ENCODE measurements around the gene FMN1.

Gene FMN1

DNA sequence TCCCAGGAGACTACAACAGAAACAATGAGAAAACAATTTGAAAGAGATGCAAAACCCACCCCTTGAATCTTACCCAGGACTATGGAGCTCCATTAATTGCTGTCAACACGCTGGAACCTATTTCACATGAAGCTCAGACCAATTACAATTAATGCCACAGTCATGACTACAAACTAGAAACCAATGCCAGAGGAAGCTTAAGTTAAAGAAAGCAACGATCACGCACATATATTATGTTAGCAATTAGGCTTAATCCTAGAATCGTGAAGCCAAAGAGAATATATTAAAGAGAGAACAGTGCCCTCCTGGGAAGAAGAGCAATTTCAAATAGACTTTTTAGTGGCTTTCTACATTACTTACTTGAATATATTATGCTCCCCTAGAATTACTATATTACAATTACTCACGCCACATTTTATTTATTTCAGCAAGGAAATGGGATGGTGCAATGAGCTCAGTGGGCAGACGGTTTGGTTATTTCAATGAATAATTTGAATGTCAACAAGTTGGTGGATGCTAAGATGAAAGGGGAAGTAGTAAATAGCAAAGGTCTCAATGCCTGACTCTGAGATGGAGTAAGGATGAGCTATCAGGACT is 351.2 kb downstream of the FMN1 start:
- POLR2A ChIA-PET: no interaction called here
- no peak for TF ChIP-seq FOXM1 (IDR thresholded peaks at IDR 0.05; ENCODE audit: borderline replicate concordance)
- TF ChIP-seq ZNF384 (IDR thresholded peaks at IDR 0.05): no peak
- TF ChIP-seq ARNT (IDR thresholded peaks at IDR 0.05): no peak
- TF ChIP-seq SP1 (IDR thresholded peaks at IDR 0.05): no peak
- no peak for TF ChIP-seq FOXA1 (IDR thresholded peaks at IDR 0.05)
- TF ChIP-seq CTBP1 (IDR thresholded peaks at IDR 0.05; ENCODE audit: borderline replicate concordance): no peak
- TF ChIP-seq ELF4 (IDR thresholded peaks at IDR 0.05): no peak
- TF ChIP-seq, protein P1, sequence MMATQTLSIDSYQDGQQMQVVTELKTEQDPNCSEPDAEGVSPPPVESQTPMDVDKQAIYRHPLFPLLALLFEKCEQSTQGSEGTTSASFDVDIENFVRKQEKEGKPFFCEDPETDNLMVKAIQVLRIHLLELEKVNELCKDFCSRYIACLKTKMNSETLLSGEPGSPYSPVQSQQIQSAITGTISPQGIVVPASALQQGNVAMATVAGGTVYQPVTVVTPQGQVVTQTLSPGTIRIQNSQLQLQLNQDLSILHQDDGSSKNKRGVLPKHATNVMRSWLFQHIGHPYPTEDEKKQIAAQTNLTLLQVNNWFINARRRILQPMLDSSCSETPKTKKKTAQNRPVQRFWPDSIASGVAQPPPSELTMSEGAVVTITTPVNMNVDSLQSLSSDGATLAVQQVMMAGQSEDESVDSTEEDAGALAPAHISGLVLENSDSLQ (IDR thresholded peaks at IDR 0.05): no peak
- TF ChIP-seq LEF1 (IDR thresholded peaks at IDR 0.05; ENCODE audit: borderline replicate concordance): no peak
- TF ChIP-seq FOXK2 (IDR thresholded peaks at IDR 0.05): no peak
- no peak for TF ChIP-seq SUZ12 (IDR thresholded peaks at IDR 0.05)
- TF ChIP-seq L3MBTL2 (conservative IDR thresholded peaks at IDR 0.05): no peak
- DNase-seq (ENCODE audit: extremely low spot score): no peak
- CTCF ChIA-PET: interaction anchor here (0.6 to 1.6 kb wide), 12 partner anchors 8 to 181 kb away, joined by 3 to 7 read pairs (median 3); no protein-coding TSS in a partner anchor

DNA sequence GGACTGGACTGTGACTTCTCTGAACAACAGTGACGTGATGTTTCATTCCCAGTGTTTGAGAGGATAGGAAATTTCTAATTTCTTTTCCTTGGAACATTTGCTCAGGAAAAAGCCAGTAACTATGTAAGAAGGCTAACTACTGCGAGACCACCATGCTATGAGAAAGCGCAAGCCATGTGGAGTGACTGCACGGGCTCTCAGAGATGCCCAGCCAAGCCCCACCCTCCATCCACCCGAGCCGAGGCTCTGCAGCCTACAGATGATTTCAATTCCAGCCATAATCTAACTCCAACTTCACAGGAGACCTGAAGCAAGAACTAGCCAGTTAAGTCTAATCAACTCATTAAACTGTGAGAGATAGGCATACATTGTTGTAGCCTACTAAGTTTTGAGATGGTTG is 352.4 kb downstream of the FMN1 start:
- CTCF ChIA-PET: interaction anchor here (0.6 to 1.2 kb wide), 2 partner anchors 9 to 23 kb away, joined by 3 read pairs; no protein-coding TSS in a partner anchor
- no peak for DNase-seq (ENCODE audit: extremely low spot score)
- no peak for TF ChIP-seq L3MBTL2 (conservative IDR thresholded peaks at IDR 0.05)
- TF ChIP-seq TARDBP (IDR thresholded peaks at IDR 0.05): no peak
- TF ChIP-seq FOXM1 (IDR thresholded peaks at IDR 0.05; ENCODE audit: borderline replicate concordance): no peak
- TF ChIP-seq SP1 (IDR thresholded peaks at IDR 0.05): no peak
- no peak for TF ChIP-seq HDGF (IDR thresholded peaks at IDR 0.05; ENCODE audit: borderline replicate concordance)
- POLR2A ChIA-PET: no interaction called here

DNA sequence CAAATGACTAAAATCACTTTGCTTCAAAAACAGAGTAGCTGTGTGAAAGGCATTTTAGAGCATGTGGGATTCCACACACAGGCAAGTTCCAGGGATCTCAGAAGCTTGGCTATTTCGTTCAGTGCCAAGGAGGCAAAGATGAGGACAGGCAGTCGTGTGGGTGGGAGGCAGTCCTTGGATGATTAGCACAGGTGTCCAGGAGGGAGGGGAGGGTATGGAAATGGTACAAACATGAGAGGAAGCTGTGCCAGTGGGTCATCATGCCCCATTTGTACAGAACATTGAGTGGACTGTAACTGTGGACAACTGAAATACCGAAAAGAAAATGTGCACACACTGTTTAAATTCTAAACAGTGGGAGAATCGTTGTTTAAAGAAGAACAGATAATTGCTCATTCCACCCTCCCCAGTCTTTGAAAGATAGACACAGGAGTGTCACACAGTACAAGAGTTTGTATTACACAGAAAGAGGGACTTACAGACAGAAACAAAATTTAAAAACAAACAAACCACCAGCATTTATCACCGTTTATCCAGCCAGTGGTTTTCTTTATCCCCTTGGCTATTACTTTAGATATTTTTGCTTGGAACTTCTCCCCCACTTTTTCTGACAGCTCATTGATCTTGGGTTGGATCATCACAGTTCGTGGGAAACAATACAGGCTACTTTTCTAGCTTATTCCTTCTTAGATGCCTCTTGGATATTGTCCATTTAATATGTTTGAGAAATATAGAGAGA is 353.8 kb downstream of the FMN1 start:
- CTCF ChIA-PET: no interaction called here
- TF ChIP-seq ARNT (IDR thresholded peaks at IDR 0.05) (no peak), LEF1 (IDR thresholded peaks at IDR 0.05; ENCODE audit: borderline replicate concordance) (no peak), ELF4 (IDR thresholded peaks at IDR 0.05) (no peak), HDGF (IDR thresholded peaks at IDR 0.05; ENCODE audit: borderline replicate concordance) (no peak)
- POLR2A ChIA-PET: interaction anchor here (1.0 kb wide), 1 partner anchor 42 kb away, joined by 3 read pairs; no protein-coding TSS in a partner anchor
- no peak for DNase-seq (ENCODE audit: extremely low spot score)

DNA sequence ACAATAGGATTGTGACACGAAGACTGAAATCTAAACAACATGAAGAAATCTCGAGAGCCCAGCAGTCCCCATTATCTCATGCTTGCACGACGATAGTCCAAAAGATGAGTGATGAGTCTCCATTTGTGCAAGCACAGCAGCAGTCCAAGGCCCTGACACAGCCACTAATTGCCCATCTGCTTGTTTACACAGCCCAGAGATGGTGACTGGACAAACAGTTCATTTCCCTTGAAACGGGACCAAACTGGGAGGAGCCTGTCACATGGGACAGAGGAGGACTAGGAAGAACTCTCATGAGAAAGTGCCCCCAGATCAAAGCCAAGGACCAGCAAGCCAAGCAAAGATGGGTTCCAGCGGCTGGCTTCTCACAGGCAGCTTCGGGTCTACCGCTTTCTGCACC is 355.7 kb downstream of the FMN1 start:
- CTCF ChIA-PET: interaction anchor here (1.1 kb wide), 1 partner anchor 176 kb away, joined by 3 read pairs; no protein-coding TSS in a partner anchor

DNA sequence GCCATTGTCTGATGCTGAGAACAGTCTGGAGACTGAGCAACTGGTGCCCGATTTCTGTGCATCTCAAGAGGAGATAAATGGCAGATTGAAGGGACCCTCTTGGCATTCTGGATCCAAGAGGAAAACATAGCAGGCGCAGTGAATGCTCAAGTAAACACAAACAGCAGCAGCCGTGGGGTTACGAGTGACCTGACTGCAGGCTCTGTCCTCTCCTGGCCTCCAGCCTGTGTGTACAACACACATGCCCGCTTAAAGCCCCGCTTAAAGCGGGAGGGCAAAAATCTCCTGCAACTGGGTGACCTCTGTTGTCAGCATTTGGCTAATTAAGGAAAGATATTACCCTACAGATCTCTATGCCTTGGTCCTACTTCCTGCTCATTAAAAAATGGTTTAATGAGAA is 356.2 kb downstream of the FMN1 start:
- CTCF ChIA-PET: interaction anchor here (1.1 kb wide), 1 partner anchor 175 kb away, joined by 3 read pairs; no protein-coding TSS in a partner anchor
- no peak for DNase-seq (ENCODE audit: extremely low spot score)
- TF ChIP-seq ZNF384 (IDR thresholded peaks at IDR 0.05): no peak
- TF ChIP-seq BHLHE40 (IDR thresholded peaks at IDR 0.05; ENCODE audit: borderline replicate concordance): no peak
- no peak for TF ChIP-seq ARNT (IDR thresholded peaks at IDR 0.05)
- TF ChIP-seq L3MBTL2 (conservative IDR thresholded peaks at IDR 0.05): no peak
- no peak for TF ChIP-seq CTBP1 (IDR thresholded peaks at IDR 0.05; ENCODE audit: borderline replicate concordance)
- TF ChIP-seq TARDBP (IDR thresholded peaks at IDR 0.05): no peak
- TF ChIP-seq HDGF (IDR thresholded peaks at IDR 0.05; ENCODE audit: borderline replicate concordance): no peak
- no peak for TF ChIP-seq FOXK2 (IDR thresholded peaks at IDR 0.05)
- TF ChIP-seq, protein P1 (IDR thresholded peaks at IDR 0.05): no peak
- POLR2A ChIA-PET: no interaction called here

More for the DNA sequence above, 355.7 kb downstream of the FMN1 start:
- DNase-seq (ENCODE audit: extremely low spot score): no peak
- TF ChIP-seq ELF4 (IDR thresholded peaks at IDR 0.05) (no peak), ZNF384 (IDR thresholded peaks at IDR 0.05) (no peak), FOXA1 (IDR thresholded peaks at IDR 0.05) (no peak), NFRKB (IDR thresholded peaks at IDR 0.05) (no peak), FOXK2 (IDR thresholded peaks at IDR 0.05) (no peak), LEF1 (IDR thresholded peaks at IDR 0.05; ENCODE audit: borderline replicate concordance) (no peak), TARDBP (IDR thresholded peaks at IDR 0.05) (no peak), SUZ12 (IDR thresholded peaks at IDR 0.05) (no peak), SP1 (IDR thresholded peaks at IDR 0.05) (no peak), ARNT (IDR thresholded peaks at IDR 0.05) (no peak), BHLHE40 (IDR thresholded peaks at IDR 0.05; ENCODE audit: borderline replicate concordance) (no peak), HDGF (IDR thresholded peaks at IDR 0.05; ENCODE audit: borderline replicate concordance) (no peak), FOXM1 (IDR thresholded peaks at IDR 0.05; ENCODE audit: borderline replicate concordance) (no peak), L3MBTL2 (conservative IDR thresholded peaks at IDR 0.05) (no peak), CTBP1 (IDR thresholded peaks at IDR 0.05; ENCODE audit: borderline replicate concordance) (no peak)
- TF ChIP-seq, protein P1 (IDR thresholded peaks at IDR 0.05): no peak
- POLR2A ChIA-PET: no interaction called here

DNA sequence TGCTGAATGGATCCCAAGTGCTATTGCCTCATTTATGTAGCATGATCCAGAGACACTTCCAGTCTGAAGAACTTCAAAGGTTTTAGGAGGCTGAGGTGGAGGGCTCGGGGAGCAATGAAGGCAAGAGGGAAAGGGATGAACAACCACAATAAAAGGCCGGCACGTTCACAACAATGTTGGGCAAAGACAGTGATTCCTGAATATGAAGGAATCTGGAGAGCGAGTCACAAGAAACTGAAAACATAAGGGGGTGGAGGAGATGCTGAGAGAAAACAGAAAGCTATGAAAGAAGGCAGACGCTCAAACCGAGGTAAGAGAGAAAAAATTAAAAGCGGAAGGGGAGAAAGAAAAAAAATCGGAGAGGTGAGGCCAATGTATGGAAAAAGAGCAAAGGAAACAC is 356.6 kb downstream of the FMN1 start:
- ChIA-PET CTCF (interaction anchor here (1.1 kb wide), 1 partner anchor 175 kb away, joined by 3 read pairs; no protein-coding TSS in a partner anchor), POLR2A (no interaction called here)
- TF ChIP-seq ELF4 (IDR thresholded peaks at IDR 0.05) (no peak), LEF1 (IDR thresholded peaks at IDR 0.05; ENCODE audit: borderline replicate concordance) (no peak), SP1 (IDR thresholded peaks at IDR 0.05) (no peak), L3MBTL2 (conservative IDR thresholded peaks at IDR 0.05) (no peak), CTBP1 (IDR thresholded peaks at IDR 0.05; ENCODE audit: borderline replicate concordance) (no peak), FOXM1 (IDR thresholded peaks at IDR 0.05; ENCODE audit: borderline replicate concordance) (no peak), HDGF (IDR thresholded peaks at IDR 0.05; ENCODE audit: borderline replicate concordance) (no peak), TARDBP (IDR thresholded peaks at IDR 0.05) (no peak)
- no peak for DNase-seq (ENCODE audit: extremely low spot score)

All from HEK293T (cell line).